GM23338 (cell line): ENCODE results near the gene LAP3. TPM values are rescaled to one million over a fixed set of nuclear protein-coding genes. Genes with fewer than 3 reads are reported as not detected.

Source experiments
- ATAC-seq: fragments of 200-7000 bp; cut with Tn5 transposase; 3 replicates; pipeline ENCODE4 v1.9.1; 2020
- DNase-seq: peaks from one replicate; pipeline ENCODE4 v3.0.0-alpha.2; 2015; ENCODE audit warnings: low spot score
- H2AFZ ChIP-seq: fragments of 200-600 bp; sonication (generic); 2 replicates; pipeline ENCODE4 v1.8.0; 2016; ENCODE audit warnings: antibody characterized with exemption, mild to moderate bottlenecking, moderate library complexity
- H3F3A ChIP-seq: fragments of 200-600 bp; sonication (generic); replicated peaks from 2 replicates; pipeline ENCODE4 v1.8.0; 2017; ENCODE audit warnings: antibody characterized with exemption, mixed run types, low read depth
- H3K27ac ChIP-seq: fragments of 200-600 bp; sonication (generic); 2 replicates; pipeline ENCODE4 v1.6.1; 2016; ENCODE audit warnings: low read depth
- H3K27me3 ChIP-seq: fragments of 200-600 bp; sonication (generic); 2 replicates; pipeline ENCODE4 v1.8.0; 2016; ENCODE audit warnings: mild to moderate bottlenecking, mixed run types, moderate library complexity; ENCODE audit not compliant: insufficient read depth
- H3K36me3 ChIP-seq: fragments of 200-600 bp; sonication (generic); 2 replicates; pipeline ENCODE4 v1.8.0; 2016; ENCODE audit warnings: mild to moderate bottlenecking; ENCODE audit not compliant: insufficient read depth
- H3K4me1 ChIP-seq: fragments of 200-600 bp; sonication (generic); 2 replicates; pipeline ENCODE4 v1.8.0; 2016; ENCODE audit warnings: mild to moderate bottlenecking, moderate library complexity; ENCODE audit not compliant: insufficient read depth
- H3K4me2 ChIP-seq: fragments of 200-600 bp; sonication (generic); 2 replicates; pipeline ENCODE4 v1.7.1; 2017; ENCODE audit warnings: mixed run types
- H3K4me3 ChIP-seq: fragments of 200-600 bp; sonication (generic); 2 replicates; pipeline ENCODE4 v1.6.1; 2016; ENCODE audit warnings: mixed run types
- H3K79me2 ChIP-seq: fragments of 200-600 bp; sonication (generic); replicated peaks from 2 replicates; pipeline ENCODE4 v1.8.0; 2017; ENCODE audit warnings: mild to moderate bottlenecking; ENCODE audit not compliant: insufficient read depth
- H3K9me2 ChIP-seq: fragments of 200-600 bp; sonication (generic); 2 replicates; pipeline ENCODE4 v1.8.0; 2017; ENCODE audit not compliant: insufficient read depth
- H4K20me1 ChIP-seq: fragments of 200-600 bp; sonication (generic); replicated peaks from 2 replicates; pipeline ENCODE4 v1.8.0; 2017; ENCODE audit warnings: mild to moderate bottlenecking; ENCODE audit not compliant: insufficient read depth
- H3K27ac Mint-ChIP-seq: 2 replicates; pipeline ENCODE4 v1.8.0; 2020; ENCODE audit warnings: inconsistent platforms, mild to moderate bottlenecking, moderate library complexity, mixed read lengths
- H3K27me3 Mint-ChIP-seq: 3 replicates; pipeline ENCODE4 v1.8.0; 2022; ENCODE audit warnings: low read depth, mild to moderate bottlenecking, moderate library complexity, mixed read lengths, inconsistent platforms; ENCODE audit not compliant: insufficient read depth, poor library complexity
- H3K36me3 Mint-ChIP-seq: 3 replicates; pipeline ENCODE4 v1.8.0; 2021; ENCODE audit warnings: low read depth, mild to moderate bottlenecking, inconsistent platforms, moderate library complexity, mixed read lengths
- H3K4me1 Mint-ChIP-seq: 3 replicates; pipeline ENCODE4 v1.8.0; 2020; ENCODE audit warnings: mild to moderate bottlenecking, inconsistent platforms, mixed read lengths
- H3K4me3 Mint-ChIP-seq: 3 replicates; pipeline ENCODE4 v1.8.0; 2021; ENCODE audit warnings: moderate library complexity, mild to moderate bottlenecking, inconsistent platforms, mixed read lengths
- H3K9me3 Mint-ChIP-seq: 3 replicates; pipeline ENCODE4 v1.8.0; 2020; ENCODE audit warnings: moderate library complexity, mild to moderate bottlenecking, inconsistent platforms, mixed read lengths
- CREB1 ChIP-seq: fragments of 250-450 bp; sonication (Bioruptor Pico); IDR thresholded peaks from 2 replicates; pipeline ENCODE4 v1.5.0; 2020; ENCODE audit warnings: low read depth, mild to moderate bottlenecking, moderate library complexity
- EZH2 ChIP-seq: fragments of 200-600 bp; sonication (generic); IDR thresholded peaks from one replicate; pipeline ENCODE4 v1.8.0; 2017; ENCODE audit warnings: antibody characterized with exemption, mild to moderate bottlenecking, low read depth; ENCODE audit not compliant: unreplicated experiment
- EZH2phosphoT487 ChIP-seq: fragments of 200-600 bp; sonication (generic); IDR thresholded peaks from one replicate; pipeline ENCODE4 v1.8.1; 2018; ENCODE audit warnings: antibody characterized with exemption; ENCODE audit not compliant: unreplicated experiment
- JUNB ChIP-seq: IDR thresholded peaks from one replicate; pipeline ENCODE4 v1.6.1; 2016; ENCODE audit warnings: antibody characterized with exemption; ENCODE audit not compliant: unreplicated experiment
- NANOG ChIP-seq: IDR thresholded peaks from 2 replicates; pipeline ENCODE4 v1.6.1; 2016; ENCODE audit warnings: antibody characterized with exemption, borderline replicate concordance
- POLR2AphosphoS5 ChIP-seq: IDR thresholded peaks from 2 replicates; pipeline ENCODE4 v1.6.1; 2016; ENCODE audit warnings: antibody characterized with exemption, low read depth
- STAT1 ChIP-seq: IDR thresholded peaks from one replicate; pipeline ENCODE4 v1.6.1; 2016; ENCODE audit warnings: antibody characterized with exemption; ENCODE audit not compliant: unreplicated experiment
- ZNF114 ChIP-seq: fragments of 250-450 bp; sonication (Bioruptor Pico); IDR thresholded peaks from 2 replicates; pipeline ENCODE4 v1.5.0; 2020; ENCODE audit warnings: mild to moderate bottlenecking, moderate library complexity
- ZNF331 ChIP-seq: fragments of 250-450 bp; sonication (Bioruptor Pico); IDR thresholded peaks from 2 replicates; pipeline ENCODE4 v1.5.0; 2020; ENCODE audit warnings: low read depth, mild to moderate bottlenecking, moderate library complexity
- polyA plus RNA-seq: library from polyadenylated mRNA; unstranded; fragments of >200 nt; fragmentation: Nextera tagmentation; extraction: Ambion mirVana; gene quantifications from 2 replicates; pipeline ENCODE4 v1.2.1, GENCODE V29; 2016
- total RNA-seq: library from RNA; depleted of rRNA; stranded (reverse); fragments of >200 nt; shearing (Covaris generic); gene quantifications from 2 replicates; pipeline ENCODE4 v1.2.3, GENCODE V29; 2014
- TF ChIP-seq, protein P1 (sequence below): fragments of 250-450 bp; sonication (Bioruptor Pico); IDR thresholded peaks from 2 replicates; pipeline ENCODE4 v1.5.0; 2020; ENCODE audit warnings: mild to moderate bottlenecking, moderate library complexity
- TF ChIP-seq, protein P2 (sequence below): IDR thresholded peaks from 2 replicates; pipeline ENCODE4 v1.6.1; 2016; ENCODE audit warnings: antibody characterized with exemption
- TF ChIP-seq, protein P3 (sequence below): IDR thresholded peaks from one replicate; pipeline ENCODE4 v1.6.1; 2018; ENCODE audit warnings: antibody characterized with exemption; ENCODE audit not compliant: unreplicated experiment
- TF ChIP-seq, protein P4 (sequence below), 2 experiments: fragments of 200-600 bp in 1 of 2; sonication (generic) in 1 of 2; conservative IDR thresholded peaks; 2 replicates each; pipeline versions ENCODE4 v1.5.1 to v1.6.1; 2016 to 2017; ENCODE audit warnings: antibody characterized with exemption in 2 of 2, low read depth in 2 of 2, mild to moderate bottlenecking in 2 of 2, moderate library complexity in 1 of 2

LAP3 gene
- total and polyA plus RNA-seq, 2 experiments from 2014 or later, result 28.6 to 63.6 TPM

DNA sequence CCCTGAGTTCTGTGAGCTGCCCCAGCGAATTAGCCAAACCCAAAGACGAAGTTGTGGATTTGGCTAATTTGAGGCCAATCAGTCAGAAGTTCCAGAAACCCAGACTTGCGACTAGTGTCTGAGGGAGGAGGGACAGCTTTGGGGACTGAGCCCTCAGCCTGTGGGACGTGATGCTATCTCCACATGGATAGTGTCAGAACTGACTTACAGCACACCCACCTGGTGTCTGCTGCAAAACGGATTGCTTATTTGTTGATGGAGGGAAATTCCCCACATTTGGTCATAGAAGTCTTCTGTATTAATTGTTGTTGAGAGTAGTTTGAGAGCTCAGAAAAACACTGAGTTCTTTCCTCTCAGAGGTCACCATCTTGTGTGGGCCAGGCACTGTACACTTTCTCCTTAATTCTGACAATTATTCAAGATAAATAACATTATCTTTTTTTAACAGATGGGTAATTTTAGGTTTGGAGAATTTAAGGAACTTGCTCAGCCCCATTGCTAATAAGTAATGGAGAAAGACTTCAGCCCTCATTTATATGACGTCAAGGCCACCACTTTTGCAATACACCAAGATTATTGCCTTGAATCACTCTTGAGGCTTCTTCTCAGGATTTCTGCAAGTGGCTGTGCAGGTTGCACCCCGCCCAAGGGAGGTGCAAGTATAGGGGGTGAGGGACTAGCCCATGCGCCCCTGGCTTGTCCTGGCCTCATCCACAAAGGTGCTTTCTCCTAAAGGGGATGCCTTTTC, 45.3 kb upstream of the LAP3 start:
- TF ChIP-seq, protein P1, sequence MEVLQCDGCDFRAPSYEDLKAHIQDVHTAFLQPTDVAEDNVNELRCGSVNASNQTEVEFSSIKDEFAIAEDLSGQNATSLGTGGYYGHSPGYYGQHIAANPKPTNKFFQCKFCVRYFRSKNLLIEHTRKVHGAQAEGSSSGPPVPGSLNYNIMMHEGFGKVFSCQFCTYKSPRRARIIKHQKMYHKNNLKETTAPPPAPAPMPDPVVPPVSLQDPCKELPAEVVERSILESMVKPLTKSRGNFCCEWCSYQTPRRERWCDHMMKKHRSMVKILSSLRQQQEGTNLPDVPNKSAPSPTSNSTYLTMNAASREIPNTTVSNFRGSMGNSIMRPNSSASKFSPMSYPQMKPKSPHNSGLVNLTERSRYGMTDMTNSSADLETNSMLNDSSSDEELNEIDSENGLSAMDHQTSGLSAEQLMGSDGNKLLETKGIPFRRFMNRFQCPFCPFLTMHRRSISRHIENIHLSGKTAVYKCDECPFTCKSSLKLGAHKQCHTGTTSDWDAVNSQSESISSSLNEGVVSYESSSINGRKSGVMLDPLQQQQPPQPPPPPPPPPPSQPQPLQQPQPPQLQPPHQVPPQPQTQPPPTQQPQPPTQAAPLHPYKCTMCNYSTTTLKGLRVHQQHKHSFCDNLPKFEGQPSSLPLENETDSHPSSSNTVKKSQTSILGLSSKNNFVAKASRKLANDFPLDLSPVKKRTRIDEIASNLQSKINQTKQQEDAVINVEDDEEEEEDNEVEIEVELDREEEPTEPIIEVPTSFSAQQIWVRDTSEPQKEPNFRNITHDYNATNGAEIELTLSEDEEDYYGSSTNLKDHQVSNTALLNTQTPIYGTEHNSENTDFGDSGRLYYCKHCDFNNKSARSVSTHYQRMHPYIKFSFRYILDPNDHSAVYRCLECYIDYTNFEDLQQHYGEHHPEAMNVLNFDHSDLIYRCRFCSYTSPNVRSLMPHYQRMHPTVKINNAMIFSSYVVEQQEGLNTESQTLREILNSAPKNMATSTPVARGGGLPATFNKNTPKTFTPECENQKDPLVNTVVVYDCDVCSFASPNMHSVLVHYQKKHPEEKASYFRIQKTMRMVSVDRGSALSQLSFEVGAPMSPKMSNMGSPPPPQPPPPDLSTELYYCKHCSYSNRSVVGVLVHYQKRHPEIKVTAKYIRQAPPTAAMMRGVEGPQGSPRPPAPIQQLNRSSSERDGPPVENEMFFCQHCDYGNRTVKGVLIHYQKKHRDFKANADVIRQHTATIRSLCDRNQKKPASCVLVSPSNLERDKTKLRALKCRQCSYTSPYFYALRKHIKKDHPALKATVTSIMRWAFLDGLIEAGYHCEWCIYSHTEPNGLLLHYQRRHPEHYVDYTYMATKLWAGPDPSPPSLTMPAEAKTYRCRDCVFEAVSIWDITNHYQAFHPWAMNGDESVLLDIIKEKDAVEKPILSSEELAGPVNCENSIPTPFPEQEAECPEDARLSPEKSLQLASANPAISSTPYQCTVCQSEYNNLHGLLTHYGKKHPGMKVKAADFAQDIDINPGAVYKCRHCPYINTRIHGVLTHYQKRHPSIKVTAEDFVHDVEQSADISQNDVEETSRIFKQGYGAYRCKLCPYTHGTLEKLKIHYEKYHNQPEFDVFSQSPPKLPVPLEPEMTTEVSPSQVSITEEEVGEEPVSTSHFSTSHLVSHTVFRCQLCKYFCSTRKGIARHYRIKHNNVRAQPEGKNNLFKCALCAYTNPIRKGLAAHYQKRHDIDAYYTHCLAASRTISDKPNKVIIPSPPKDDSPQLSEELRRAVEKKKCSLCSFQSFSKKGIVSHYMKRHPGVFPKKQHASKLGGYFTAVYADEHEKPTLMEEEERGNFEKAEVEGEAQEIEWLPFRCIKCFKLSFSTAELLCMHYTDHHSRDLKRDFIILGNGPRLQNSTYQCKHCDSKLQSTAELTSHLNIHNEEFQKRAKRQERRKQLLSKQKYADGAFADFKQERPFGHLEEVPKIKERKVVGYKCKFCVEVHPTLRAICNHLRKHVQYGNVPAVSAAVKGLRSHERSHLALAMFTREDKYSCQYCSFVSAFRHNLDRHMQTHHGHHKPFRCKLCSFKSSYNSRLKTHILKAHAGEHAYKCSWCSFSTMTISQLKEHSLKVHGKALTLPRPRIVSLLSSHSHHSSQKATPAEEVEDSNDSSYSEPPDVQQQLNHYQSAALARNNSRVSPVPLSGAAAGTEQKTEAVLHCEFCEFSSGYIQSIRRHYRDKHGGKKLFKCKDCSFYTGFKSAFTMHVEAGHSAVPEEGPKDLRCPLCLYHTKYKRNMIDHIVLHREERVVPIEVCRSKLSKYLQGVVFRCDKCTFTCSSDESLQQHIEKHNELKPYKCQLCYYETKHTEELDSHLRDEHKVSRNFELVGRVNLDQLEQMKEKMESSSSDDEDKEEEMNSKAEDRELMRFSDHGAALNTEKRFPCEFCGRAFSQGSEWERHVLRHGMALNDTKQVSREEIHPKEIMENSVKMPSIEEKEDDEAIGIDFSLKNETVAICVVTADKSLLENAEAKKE (CRISPR knock-in tag), result no peak
- TF ChIP-seq EZH2 (no peak), CREB1 (CRISPR knock-in tag) (no peak), ZNF331 (no peak), EZH2phosphoT487 (no peak), ZNF114 (no peak), NANOG (no peak), JUNB (no peak), STAT1 (no peak), POLR2AphosphoS5 (no peak)
- TF ChIP-seq, protein P2, sequence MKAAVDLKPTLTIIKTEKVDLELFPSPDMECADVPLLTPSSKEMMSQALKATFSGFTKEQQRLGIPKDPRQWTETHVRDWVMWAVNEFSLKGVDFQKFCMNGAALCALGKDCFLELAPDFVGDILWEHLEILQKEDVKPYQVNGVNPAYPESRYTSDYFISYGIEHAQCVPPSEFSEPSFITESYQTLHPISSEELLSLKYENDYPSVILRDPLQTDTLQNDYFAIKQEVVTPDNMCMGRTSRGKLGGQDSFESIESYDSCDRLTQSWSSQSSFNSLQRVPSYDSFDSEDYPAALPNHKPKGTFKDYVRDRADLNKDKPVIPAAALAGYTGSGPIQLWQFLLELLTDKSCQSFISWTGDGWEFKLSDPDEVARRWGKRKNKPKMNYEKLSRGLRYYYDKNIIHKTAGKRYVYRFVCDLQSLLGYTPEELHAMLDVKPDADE, result no peak
- TF ChIP-seq, protein P3, sequence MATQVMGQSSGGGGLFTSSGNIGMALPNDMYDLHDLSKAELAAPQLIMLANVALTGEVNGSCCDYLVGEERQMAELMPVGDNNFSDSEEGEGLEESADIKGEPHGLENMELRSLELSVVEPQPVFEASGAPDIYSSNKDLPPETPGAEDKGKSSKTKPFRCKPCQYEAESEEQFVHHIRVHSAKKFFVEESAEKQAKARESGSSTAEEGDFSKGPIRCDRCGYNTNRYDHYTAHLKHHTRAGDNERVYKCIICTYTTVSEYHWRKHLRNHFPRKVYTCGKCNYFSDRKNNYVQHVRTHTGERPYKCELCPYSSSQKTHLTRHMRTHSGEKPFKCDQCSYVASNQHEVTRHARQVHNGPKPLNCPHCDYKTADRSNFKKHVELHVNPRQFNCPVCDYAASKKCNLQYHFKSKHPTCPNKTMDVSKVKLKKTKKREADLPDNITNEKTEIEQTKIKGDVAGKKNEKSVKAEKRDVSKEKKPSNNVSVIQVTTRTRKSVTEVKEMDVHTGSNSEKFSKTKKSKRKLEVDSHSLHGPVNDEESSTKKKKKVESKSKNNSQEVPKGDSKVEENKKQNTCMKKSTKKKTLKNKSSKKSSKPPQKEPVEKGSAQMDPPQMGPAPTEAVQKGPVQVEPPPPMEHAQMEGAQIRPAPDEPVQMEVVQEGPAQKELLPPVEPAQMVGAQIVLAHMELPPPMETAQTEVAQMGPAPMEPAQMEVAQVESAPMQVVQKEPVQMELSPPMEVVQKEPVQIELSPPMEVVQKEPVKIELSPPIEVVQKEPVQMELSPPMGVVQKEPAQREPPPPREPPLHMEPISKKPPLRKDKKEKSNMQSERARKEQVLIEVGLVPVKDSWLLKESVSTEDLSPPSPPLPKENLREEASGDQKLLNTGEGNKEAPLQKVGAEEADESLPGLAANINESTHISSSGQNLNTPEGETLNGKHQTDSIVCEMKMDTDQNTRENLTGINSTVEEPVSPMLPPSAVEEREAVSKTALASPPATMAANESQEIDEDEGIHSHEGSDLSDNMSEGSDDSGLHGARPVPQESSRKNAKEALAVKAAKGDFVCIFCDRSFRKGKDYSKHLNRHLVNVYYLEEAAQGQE, result no peak
- TF ChIP-seq, protein P4, sequence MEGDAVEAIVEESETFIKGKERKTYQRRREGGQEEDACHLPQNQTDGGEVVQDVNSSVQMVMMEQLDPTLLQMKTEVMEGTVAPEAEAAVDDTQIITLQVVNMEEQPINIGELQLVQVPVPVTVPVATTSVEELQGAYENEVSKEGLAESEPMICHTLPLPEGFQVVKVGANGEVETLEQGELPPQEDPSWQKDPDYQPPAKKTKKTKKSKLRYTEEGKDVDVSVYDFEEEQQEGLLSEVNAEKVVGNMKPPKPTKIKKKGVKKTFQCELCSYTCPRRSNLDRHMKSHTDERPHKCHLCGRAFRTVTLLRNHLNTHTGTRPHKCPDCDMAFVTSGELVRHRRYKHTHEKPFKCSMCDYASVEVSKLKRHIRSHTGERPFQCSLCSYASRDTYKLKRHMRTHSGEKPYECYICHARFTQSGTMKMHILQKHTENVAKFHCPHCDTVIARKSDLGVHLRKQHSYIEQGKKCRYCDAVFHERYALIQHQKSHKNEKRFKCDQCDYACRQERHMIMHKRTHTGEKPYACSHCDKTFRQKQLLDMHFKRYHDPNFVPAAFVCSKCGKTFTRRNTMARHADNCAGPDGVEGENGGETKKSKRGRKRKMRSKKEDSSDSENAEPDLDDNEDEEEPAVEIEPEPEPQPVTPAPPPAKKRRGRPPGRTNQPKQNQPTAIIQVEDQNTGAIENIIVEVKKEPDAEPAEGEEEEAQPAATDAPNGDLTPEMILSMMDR (conservative IDR thresholded peaks at IDR 0.05; ENCODE audit: low read depth in 2 of 2), result no peak
- no peaks in the 10 kb centered on the region for H4K20me1 ChIP-seq
- no peak overlapping the region for H3K4me3 Mint-ChIP-seq
- peak overlapping the region; percentile 28; the same call in 1 of the 2 replicates for H2AFZ ChIP-seq
- no peak overlapping the region for H3K4me2 ChIP-seq
- H3K27ac ChIP-seq, result no peak overlapping the region
- ATAC-seq, result no peak
- no peak for DNase-seq
- no peak overlapping the region for H3K4me3 ChIP-seq
- no peak overlapping the region for H3K27ac Mint-ChIP-seq
- H3K9me3 Mint-ChIP-seq, result no peaks in the 10 kb centered on the region
- no peaks in the 10 kb centered on the region for H3K9me2 ChIP-seq
- H3K4me1 ChIP-seq, result no peaks in the 10 kb centered on the region
- no peaks in the 10 kb centered on the region for H3K36me3 Mint-ChIP-seq
- no peaks in the 10 kb centered on the region for H3K36me3 ChIP-seq
- H3K4me1 Mint-ChIP-seq, result no peaks in the 10 kb centered on the region
- no peaks in the 10 kb centered on the region for H3K79me2 ChIP-seq
- no peaks in the 10 kb centered on the region for H3K27me3 ChIP-seq
- peaks cover 2% of the 10 kb centered on the region for H3K27me3 Mint-ChIP-seq
- H3F3A ChIP-seq, result no peaks in the 10 kb centered on the region
